Measurements from ENCODE around the gene AP1AR. TPM values are rescaled to one million over a fixed set of nuclear protein-coding genes. Genes with fewer than 3 reads are reported as not detected.
A peak's percentile ranks its signal among the peaks of the same experiment; 100 is the strongest.
"Not testable (repeated sequence)": the region's sequence is repeated elsewhere in the genome, so short reads cannot be mapped to it uniquely, and the experiment has no call there.

AP1AR gene
- total RNA-seq, 4 donors from 2014 or later = 11.9 to 23.7 (median 16.0) TPM

- TF ChIP-seq POLR2A (IDR thresholded peaks at IDR 0.05) = no peak
- TF ChIP-seq EP300 (IDR thresholded peaks at IDR 0.05) = no peak
- no peak for TF ChIP-seq POLR2AphosphoS5 (IDR thresholded peaks at IDR 0.05)
- no peak for TF ChIP-seq CTCF (IDR thresholded peaks at IDR 0.05)
- Histone ChIP-seq H3K27me3 (no peaks in the 10 kb centered on the region), H3K36me3 (peaks cover 0 to 20% of the 10 kb centered on the region in 2 donors), H3K4me1 (peaks cover 0 to 13% (median 0%) of the 10 kb centered on the region in 3 donors), H3K9me3 (no peaks in the 10 kb centered on the region), H3K4me3 (no peak overlapping the region), H3K27ac (no peak overlapping the region)
- ATAC-seq = no peak
- 80 to 87% methylated on average over 5 of the region's 5 CpGs for WGBS, 2 donors (ENCODE audit: low coverage in 1 of 2)
These were observed 71.0 kb downstream of the AP1AR start for GRCh38 chr4:112302320-112303274.

GRCh38 chr4:112305477-112305876 lies 73.9 kb downstream of the AP1AR start:
- peaks cover 0 to 20% of the 10 kb centered on the region in 2 donors for H3K36me3 ChIP-seq
- not testable (repeated sequence) for H3K27me3 ChIP-seq, H3K4me3 ChIP-seq, H3K27ac ChIP-seq, H3K4me1 ChIP-seq, H3K9me3 ChIP-seq, ATAC-seq
- 46% methylated on average over 3 of the region's 3 CpGs; no CpG with 5 or more reads in 1 of the 2 donors for WGBS, 2 donors (ENCODE audit: low coverage in 1 of 2)

- H3K27me3 ChIP-seq, H3K36me3 ChIP-seq, H3K4me1 ChIP-seq, H3K9me3 ChIP-seq, H3K27ac ChIP-seq, ATAC-seq: not testable (repeated sequence)
- H3K4me3 ChIP-seq = peak overlapping the region in 1 of 2 donors; percentile 23
- 13 to 14% methylated on average over 3 to 7 of the region's 12 CpGs for WGBS, 2 donors (ENCODE audit: low coverage in 1 of 2)
These were observed 77.7 kb downstream of the AP1AR start for GRCh38 chr4:112309263-112309791.

- Histone ChIP-seq H3K27ac (no peak overlapping the region), H3K4me1 (peaks cover 0 to 8% (median 4%) of the 10 kb centered on the region in 3 donors), H3K36me3 (no peaks in the 10 kb centered on the region), H3K4me3 (no peak overlapping the region), H3K27me3 (no peaks in the 10 kb centered on the region), H3K9me3 (no peaks in the 10 kb centered on the region)
- ATAC-seq = no peak
- TF ChIP-seq POLR2A (IDR thresholded peaks at IDR 0.05) (no peak), EP300 (IDR thresholded peaks at IDR 0.05) (no peak), CTCF (IDR thresholded peaks at IDR 0.05) (no peak), POLR2AphosphoS5 (IDR thresholded peaks at IDR 0.05) (no peak)
- 57 to 67% methylated on average over 1 to 2 of the region's 5 CpGs for WGBS, 2 donors (ENCODE audit: low coverage in 1 of 2)
These were observed 79.9 kb downstream of the AP1AR start for GRCh38 chr4:112311516-112311915.

GRCh38 chr4:112312610-112313239 lies 81.1 kb downstream of the AP1AR start:
- Histone ChIP-seq H3K27ac (no peak overlapping the region), H3K36me3 (no peaks in the 10 kb centered on the region), H3K27me3 (no peaks in the 10 kb centered on the region), H3K9me3 (no peaks in the 10 kb centered on the region), H3K4me3 (no peak overlapping the region), H3K4me1 (peaks cover 0 to 8% (median 4%) of the 10 kb centered on the region in 3 donors)
- ATAC-seq = no peak
- TF ChIP-seq POLR2AphosphoS5 (IDR thresholded peaks at IDR 0.05) (no peak), CTCF (IDR thresholded peaks at IDR 0.05) (no peak), POLR2A (IDR thresholded peaks at IDR 0.05) (no peak), EP300 (IDR thresholded peaks at IDR 0.05) (no peak)
- WGBS, 2 donors (ENCODE audit: low coverage in 1 of 2) = 75 to 82% methylated on average over 5 of the region's 5 CpGs

Data from gastroesophageal sphincter (tissue), 4 donors.